Measurements from ENCODE around the gene CRIP3. TPM values are rescaled to one million over a fixed set of nuclear protein-coding genes. Genes with fewer than 3 reads are reported as not detected.

CRIP3 gene
- total RNA-seq, 8 experiments from 2014 or later = 0.81 to 4.1 (median 2.0) TPM

GRCh38 chr6:43292763-43293318, 15.8 kb downstream of the CRIP3 start:
- no peak for ATAC-seq (replicated peaks in 6 of 8)
- Histone ChIP-seq H3K4me3 (no peak overlapping the region), H3K4me1 (replicated peaks in 1 of 2) (peaks cover 3 to 13% of the 10 kb centered on the region in 2 donors), H3K27ac (no peak overlapping the region)
- 0 to 82% (median 56%) methylated on average over 1 to 4 of the region's 5 CpGs; no CpG with 5 or more reads in 4 of the 10 experiments for WGBS, 10 experiments
- in situ Hi-C loops (cut with MboI; ENCODE audit: low pct_unique_long_range_greater_than_20kb in 2 of 9, low sequenced_read_pairs in 9 of 9, unreplicated experiment in 9 of 9) = no loop called here

- Histone ChIP-seq H3K4me1 (replicated peaks in 1 of 2) (peaks cover 2 to 8% of the 10 kb centered on the region in 2 donors), H3K4me3 (no peak overlapping the region), H3K27ac (no peak overlapping the region)
- 77 to 100% (median 89%) methylated on average over 1 to 5 of the region's 6 CpGs; no CpG with 5 or more reads in 2 of the 10 experiments for WGBS, 10 experiments
- in situ Hi-C loops (cut with MboI; ENCODE audit: low pct_unique_long_range_greater_than_20kb in 2 of 9, low sequenced_read_pairs in 9 of 9, unreplicated experiment in 9 of 9) = no loop called here
- no peak for ATAC-seq (replicated peaks in 6 of 8)
These were observed 16.3 kb downstream of the CRIP3 start for GRCh38 chr6:43292341-43292740.

- 8 to 100% (median 71%) methylated on average over 1 to 2 of the region's 2 CpGs; no CpG with 5 or more reads in 1 of the 10 experiments for WGBS, 10 experiments
- ATAC-seq (replicated peaks in 6 of 8) = no peak
- peaks cover 0 to 2% of the 10 kb centered on the region in 2 donors for H3K4me1 ChIP-seq (replicated peaks in 1 of 2)
- in situ Hi-C loops (cut with MboI; ENCODE audit: low pct_unique_long_range_greater_than_20kb in 2 of 9, low sequenced_read_pairs in 9 of 9, unreplicated experiment in 9 of 9) = no loop called here
- no peak overlapping the region for H3K4me3 ChIP-seq
- no peak overlapping the region for H3K27ac ChIP-seq
These were observed 16.9 kb downstream of the CRIP3 start for GRCh38 chr6:43291708-43292107.

- no peak overlapping the region for H3K4me3 ChIP-seq
- 59 to 100% (median 72%) methylated on average over 1 to 5 of the region's 6 CpGs; no CpG with 5 or more reads in 1 of the 10 experiments for WGBS, 10 experiments
- no peak overlapping the region for H3K27ac ChIP-seq
- H3K4me1 ChIP-seq (replicated peaks in 1 of 2) = no peaks in the 10 kb centered on the region
- peak in 2 of 8 experiments; percentile 22 to 85 for ATAC-seq (replicated peaks in 6 of 8)
- in situ Hi-C loops (cut with MboI; ENCODE audit: low pct_unique_long_range_greater_than_20kb in 2 of 9, low sequenced_read_pairs in 9 of 9, unreplicated experiment in 9 of 9) = no loop called here
These were observed 17.7 kb downstream of the CRIP3 start for GRCh38 chr6:43290905-43291355.

DNA sequence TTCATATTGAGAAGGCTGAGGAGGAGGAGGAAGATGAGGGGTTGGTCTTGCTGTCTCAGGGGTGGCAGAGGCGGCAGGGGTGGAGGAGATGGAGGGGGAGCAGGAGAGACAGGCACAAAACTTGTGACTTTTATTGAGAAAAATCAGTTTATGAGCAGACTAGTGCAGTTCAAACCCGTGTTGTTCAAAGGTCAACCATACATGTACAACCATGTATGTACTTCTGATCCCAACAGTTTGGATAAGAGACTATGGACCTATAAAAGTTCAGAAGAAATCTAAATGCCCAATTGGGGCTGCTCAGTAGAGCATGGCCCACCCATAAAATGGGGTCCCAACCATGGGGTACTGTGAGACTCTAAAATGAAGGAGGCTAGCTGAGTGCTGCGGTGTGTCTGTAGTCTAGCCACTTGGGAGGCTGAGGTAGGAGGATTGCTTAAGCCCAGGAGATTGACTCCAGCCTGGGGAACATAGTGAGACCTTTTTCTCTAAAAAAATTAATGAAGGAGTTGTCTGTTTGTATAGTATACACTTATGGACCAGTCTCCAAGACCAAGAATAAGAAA, 18.2 kb downstream of the CRIP3 start:
- WGBS, 10 experiments = 20 to 76% (median 50%) methylated on average over 1 to 2 of the region's 3 CpGs; no CpG with 5 or more reads in 5 of the 10 experiments
- H3K4me3 ChIP-seq = no peak overlapping the region
- no peak for ATAC-seq (replicated peaks in 6 of 8)
- no peak overlapping the region for H3K27ac ChIP-seq
- no peaks in the 10 kb centered on the region for H3K4me1 ChIP-seq (replicated peaks in 1 of 2)
- in situ Hi-C loops (cut with MboI; ENCODE audit: low pct_unique_long_range_greater_than_20kb in 2 of 9, low sequenced_read_pairs in 9 of 9, unreplicated experiment in 9 of 9) = no loop called here

DNA sequence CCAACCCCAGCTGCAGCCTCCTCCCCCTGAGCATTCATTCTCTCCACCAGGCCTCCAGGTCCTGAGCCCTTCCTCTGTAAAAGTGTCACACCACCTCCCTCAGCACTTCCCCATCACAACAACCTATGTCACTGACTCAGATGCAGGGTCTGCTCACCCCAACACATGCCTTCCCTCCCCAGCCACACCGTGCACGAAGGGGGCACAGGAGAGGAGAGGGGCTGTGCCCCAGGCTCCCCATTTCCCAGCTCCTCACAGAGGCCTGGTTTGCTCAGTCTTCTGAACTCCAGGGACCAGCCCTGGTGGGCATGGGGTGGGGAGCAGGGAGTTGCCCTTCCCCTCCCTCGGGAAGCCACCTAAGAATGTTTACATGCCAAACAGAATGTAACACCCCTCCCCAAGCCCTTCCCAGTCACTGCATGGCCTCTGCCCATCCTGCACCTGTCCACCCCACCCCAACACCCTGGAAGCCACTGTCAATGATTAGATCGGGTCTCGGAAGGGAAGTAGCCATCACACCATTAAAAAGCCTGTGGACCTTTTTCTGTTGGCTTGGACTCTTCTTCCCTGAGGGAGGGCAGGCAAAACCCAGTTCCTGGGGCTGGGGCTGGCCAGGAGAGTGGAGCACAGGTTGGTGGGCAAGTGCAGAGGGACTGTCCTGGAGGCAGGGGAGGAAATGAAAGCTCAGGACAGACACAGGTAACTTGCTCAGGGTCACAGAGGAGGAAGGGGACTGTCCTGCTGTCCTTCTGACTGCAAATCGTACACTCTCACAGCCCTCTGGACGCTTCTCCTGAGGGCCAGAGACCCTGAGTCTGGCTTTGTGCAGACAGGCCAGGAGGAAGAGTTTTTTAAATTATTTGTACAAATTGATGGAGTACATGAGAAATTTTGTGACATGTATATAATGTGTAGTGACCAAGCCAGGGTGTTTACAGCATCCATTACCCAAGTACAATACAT, 20.6 kb downstream of the CRIP3 start:
- in situ Hi-C loops (cut with MboI; ENCODE audit: low pct_unique_long_range_greater_than_20kb in 2 of 9, low sequenced_read_pairs in 9 of 9, unreplicated experiment in 9 of 9) = no loop called here
- Histone ChIP-seq H3K4me1 (replicated peaks in 1 of 2) (no peaks in the 10 kb centered on the region), H3K4me3 (no peak overlapping the region), H3K27ac (no peak overlapping the region)
- 69 to 100% (median 83%) methylated on average over 1 to 3 of the region's 7 CpGs; no CpG with 5 or more reads in 3 of the 10 experiments for WGBS, 10 experiments
- peak in 2 of 8 experiments; percentile 2 to 12 for ATAC-seq (replicated peaks in 6 of 8)

GRCh38 chr6:43286980-43287716, 21.5 kb downstream of the CRIP3 start:
- Histone ChIP-seq H3K4me3 (no peak overlapping the region), H3K27ac (no peak overlapping the region), H3K4me1 (replicated peaks in 1 of 2) (no peaks in the 10 kb centered on the region)
- in situ Hi-C loops (cut with MboI; ENCODE audit: low pct_unique_long_range_greater_than_20kb in 2 of 9, low sequenced_read_pairs in 9 of 9, unreplicated experiment in 9 of 9) = no loop called here
- ATAC-seq (replicated peaks in 6 of 8) = peak in 5 of 8 experiments; percentile 2 to 64 (median 23)
- WGBS, 10 experiments = 59 to 100% (median 100%) methylated on average over 1 to 3 of the region's 10 CpGs; no CpG with 5 or more reads in 5 of the 10 experiments

GRCh38 chr6:43286456-43286979, 22.1 kb downstream of the CRIP3 start:
- 40 to 100% (median 86%) methylated on average over 1 to 4 of the region's 6 CpGs; no CpG with 5 or more reads in 4 of the 10 experiments for WGBS, 10 experiments
- in situ Hi-C loops (cut with MboI; ENCODE audit: low pct_unique_long_range_greater_than_20kb in 2 of 9, low sequenced_read_pairs in 9 of 9, unreplicated experiment in 9 of 9) = no loop called here
- H3K4me1 ChIP-seq (replicated peaks in 1 of 2) = no peaks in the 10 kb centered on the region
- no peak overlapping the region for H3K27ac ChIP-seq
- no peak overlapping the region for H3K4me3 ChIP-seq
- ATAC-seq (replicated peaks in 6 of 8) = peak in 1 of 8 experiments; percentile 3

GRCh38 chr6:43285832-43286231, 22.8 kb downstream of the CRIP3 start:
- WGBS, 10 experiments = 90 to 100% methylated on average over 1 to 2 of the region's 5 CpGs; no CpG with 5 or more reads in 8 of the 10 experiments
- no peak for ATAC-seq (replicated peaks in 6 of 8)
- H3K4me3 ChIP-seq = no peak overlapping the region

GRCh38 chr6:43284991-43285781, 23.4 kb downstream of the CRIP3 start:
- WGBS, 10 experiments = 25% methylated on average over 2 of the region's 83 CpGs; no CpG with 5 or more reads in 9 of the 10 experiments
- peak in 5 of 8 experiments; percentile 40 to 64 (median 48) for ATAC-seq (replicated peaks in 6 of 8)
- in situ Hi-C loops (cut with MboI; ENCODE audit: low pct_unique_long_range_greater_than_20kb in 2 of 9, low sequenced_read_pairs in 9 of 9, unreplicated experiment in 9 of 9) = no loop called here
- H3K27ac ChIP-seq = no peak overlapping the region
- no peaks in the 10 kb centered on the region for H3K4me1 ChIP-seq (replicated peaks in 1 of 2)
- no peak overlapping the region for H3K4me3 ChIP-seq

More at GRCh38 chr6:43285832-43286231, 22.8 kb downstream of the CRIP3 start:
- Histone ChIP-seq H3K27ac (no peak overlapping the region), H3K4me1 (replicated peaks in 1 of 2) (no peaks in the 10 kb centered on the region)
- in situ Hi-C loops (cut with MboI; ENCODE audit: low pct_unique_long_range_greater_than_20kb in 2 of 9, low sequenced_read_pairs in 9 of 9, unreplicated experiment in 9 of 9) = no loop called here

DNA sequence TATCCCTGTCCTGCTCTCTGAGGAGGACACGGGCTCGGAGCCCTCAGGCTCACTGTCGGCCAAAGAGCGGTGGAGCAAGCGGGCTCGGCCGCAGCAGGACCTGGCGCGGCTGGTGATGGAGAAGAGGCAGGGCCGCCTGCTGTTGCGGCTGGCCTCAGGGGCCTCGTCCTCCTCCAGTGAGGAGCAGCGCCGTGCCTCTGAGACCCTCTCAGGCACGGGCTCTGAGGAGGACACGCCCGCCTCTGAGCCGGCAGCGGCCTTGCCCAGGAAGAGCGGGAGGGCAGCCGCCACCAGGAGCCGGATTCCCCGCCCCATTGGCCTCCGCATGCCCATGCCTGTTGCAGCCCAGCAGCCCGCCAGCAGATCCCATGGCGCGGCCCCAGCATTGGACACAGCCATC, 24.7 kb downstream of the CRIP3 start:
- Histone ChIP-seq H3K27ac (no peak overlapping the region), H3K4me1 (replicated peaks in 1 of 2) (peaks cover under 1 to 1% of the 10 kb centered on the region in 2 donors), H3K4me3 (no peak overlapping the region)
- ATAC-seq (replicated peaks in 6 of 8) = no peak
- in situ Hi-C loops (cut with MboI; ENCODE audit: low pct_unique_long_range_greater_than_20kb in 2 of 9, low sequenced_read_pairs in 9 of 9, unreplicated experiment in 9 of 9) = no loop called here
- 70 to 80% (median 79%) methylated on average over 2 to 4 of the region's 27 CpGs; no CpG with 5 or more reads in 7 of the 10 experiments for WGBS, 10 experiments

Measured in motor neuron (in vitro differentiated cells).